Astrocyte of the spinal cord (primary cell): Measurements from ENCODE around the gene PLXNC1.

Source experiments
- DNase-seq: peaks from one replicate; pipeline ENCODE4 v3.0.0; 2011; ENCODE audit warnings: low read depth, low spot score
- H3K4me3 ChIP-seq: 2 replicates; pipeline ENCODE4 v1.5.1; 2011; ENCODE audit warnings: low read depth, mild to moderate bottlenecking, low read length, moderate library complexity
- in situ Hi-C: cut with HindIII; loops from 2 replicates; pipeline ENCODE4 v1.10.0; 2017; ENCODE audit warnings: low sequenced_read_pairs
- TF ChIP-seq, protein P1 (sequence below): IDR thresholded peaks from 2 replicates; pipeline ENCODE4 v1.5.1; 2012; ENCODE audit warnings: low read depth, mild to moderate bottlenecking, low read length, inconsistent platforms

Gene PLXNC1

DNA sequence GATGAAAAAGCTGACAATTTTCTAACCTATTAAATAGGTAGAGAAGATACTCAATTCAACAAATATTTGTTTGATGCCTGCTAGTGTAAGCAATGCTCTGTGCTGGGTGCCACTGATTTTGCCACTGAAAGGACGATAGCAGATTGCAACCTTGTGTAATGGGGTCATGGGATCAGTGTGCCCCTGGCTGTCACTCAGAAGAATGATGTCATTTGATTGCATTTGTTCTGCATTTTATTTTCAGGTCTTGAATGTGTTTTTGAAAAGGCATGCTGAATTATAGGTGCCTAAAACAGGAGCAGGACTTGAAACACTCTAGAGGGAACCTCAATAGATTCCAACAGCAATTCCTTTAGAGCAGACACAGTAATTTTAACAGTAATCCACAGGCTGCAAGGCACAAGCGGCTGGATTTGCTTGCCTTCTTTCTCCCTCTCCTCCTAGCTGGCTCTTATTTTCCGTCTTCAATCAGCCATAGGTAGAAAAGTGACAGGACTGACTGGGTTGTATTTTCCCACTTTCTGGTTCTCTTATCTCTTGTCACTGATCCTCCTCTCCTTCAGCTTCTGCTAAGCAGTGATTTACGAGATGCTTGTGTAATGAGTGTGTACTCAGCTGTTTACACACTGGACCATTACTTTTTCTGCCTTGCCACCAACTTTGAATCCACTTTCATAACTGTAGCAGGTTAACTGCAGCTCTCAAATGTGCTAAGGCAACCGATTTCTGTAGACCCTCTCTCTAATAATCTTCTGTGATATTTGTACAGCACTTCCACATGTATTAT lies 4.1 kb downstream of the PLXNC1 start:
- in situ Hi-C loops = no loop called here
- H3K4me3 ChIP-seq = no peak overlapping the region
- no peak for DNase-seq
- TF ChIP-seq, protein P1, sequence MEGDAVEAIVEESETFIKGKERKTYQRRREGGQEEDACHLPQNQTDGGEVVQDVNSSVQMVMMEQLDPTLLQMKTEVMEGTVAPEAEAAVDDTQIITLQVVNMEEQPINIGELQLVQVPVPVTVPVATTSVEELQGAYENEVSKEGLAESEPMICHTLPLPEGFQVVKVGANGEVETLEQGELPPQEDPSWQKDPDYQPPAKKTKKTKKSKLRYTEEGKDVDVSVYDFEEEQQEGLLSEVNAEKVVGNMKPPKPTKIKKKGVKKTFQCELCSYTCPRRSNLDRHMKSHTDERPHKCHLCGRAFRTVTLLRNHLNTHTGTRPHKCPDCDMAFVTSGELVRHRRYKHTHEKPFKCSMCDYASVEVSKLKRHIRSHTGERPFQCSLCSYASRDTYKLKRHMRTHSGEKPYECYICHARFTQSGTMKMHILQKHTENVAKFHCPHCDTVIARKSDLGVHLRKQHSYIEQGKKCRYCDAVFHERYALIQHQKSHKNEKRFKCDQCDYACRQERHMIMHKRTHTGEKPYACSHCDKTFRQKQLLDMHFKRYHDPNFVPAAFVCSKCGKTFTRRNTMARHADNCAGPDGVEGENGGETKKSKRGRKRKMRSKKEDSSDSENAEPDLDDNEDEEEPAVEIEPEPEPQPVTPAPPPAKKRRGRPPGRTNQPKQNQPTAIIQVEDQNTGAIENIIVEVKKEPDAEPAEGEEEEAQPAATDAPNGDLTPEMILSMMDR = no peak

GRCh38 chr12:94157181-94157580 lies 8.8 kb downstream of the PLXNC1 start:
- no peak overlapping the region for H3K4me3 ChIP-seq
- no peak for DNase-seq
- in situ Hi-C loops = no loop called here
- TF ChIP-seq, protein P1 = no peak

- DNase-seq = no peak
- TF ChIP-seq, protein P1 = no peak
- in situ Hi-C loops = no loop called here
- no peak overlapping the region for H3K4me3 ChIP-seq
Observed at GRCh38 chr12:94157981-94158411, 9.6 kb downstream of the PLXNC1 start.

GRCh38 chr12:94158666-94159065 lies 10.3 kb downstream of the PLXNC1 start:
- DNase-seq = no peak
- no peak overlapping the region for H3K4me3 ChIP-seq
- in situ Hi-C loops = no loop called here
- TF ChIP-seq, protein P1 = no peak

DNA sequence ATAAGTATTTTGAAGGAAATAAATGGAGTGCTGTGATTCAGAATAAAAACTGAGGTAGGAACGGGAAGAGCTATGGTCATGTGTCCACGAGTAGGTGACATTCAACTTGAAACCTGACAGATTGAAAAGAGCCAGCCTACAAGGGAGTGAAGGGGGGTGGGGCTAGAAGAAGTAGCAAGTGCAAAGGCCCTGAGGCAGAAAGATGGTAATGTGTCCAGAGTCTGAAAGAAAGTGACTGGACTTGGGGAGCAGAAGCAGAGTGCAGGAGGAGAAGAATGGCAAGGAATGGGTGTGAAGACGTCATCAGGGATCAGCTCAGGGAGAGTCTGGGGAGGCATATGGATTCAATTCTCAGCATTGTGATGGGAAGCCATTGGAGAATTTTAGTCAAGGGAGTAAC lies 13.7 kb downstream of the PLXNC1 start:
- TF ChIP-seq, protein P1 = no peak
- DNase-seq = no peak
- no peak overlapping the region for H3K4me3 ChIP-seq
- in situ Hi-C loops = no loop called here

GRCh38 chr12:94163850-94164249 lies 15.5 kb downstream of the PLXNC1 start:
- H3K4me3 ChIP-seq = no peak overlapping the region
- TF ChIP-seq, protein P1 = no peak
- no peak for DNase-seq
- in situ Hi-C loops = no loop called here
